HAP-1 (cell line): ENCODE data around the gene DMRTA1.
"Not testable (repeated sequence)": the region's sequence is repeated elsewhere in the genome, so short reads cannot be mapped to it uniquely, and the experiment has no call there.

Experiments
- DNase-seq, 2 experiments: peaks; one replicate each; pipeline ENCODE4 v3.0.0-alpha.2; 2016 to 2020; ENCODE audit warnings: low spot score in 2 of 2
- H3K27me3 ChIP-seq: fragments of 250-450 bp; sonication (Bioruptor Pico); 2 replicates; pipeline ENCODE4 v1.5.1; 2020; ENCODE audit warnings: low read depth, mild to moderate bottlenecking, moderate library complexity
- H3K36me3 ChIP-seq: fragments of 250-450 bp; sonication (Bioruptor Pico); replicated peaks from 2 replicates; pipeline ENCODE4 v1.5.1; 2020; ENCODE audit warnings: mild to moderate bottlenecking
- H3K4me1 ChIP-seq: fragments of 250-450 bp; sonication (Bioruptor Pico); 2 replicates; pipeline ENCODE4 v1.5.1; 2020; ENCODE audit warnings: mild to moderate bottlenecking
- H3K4me3 ChIP-seq: fragments of 250-450 bp; sonication (Bioruptor Pico); 2 replicates; pipeline ENCODE4 v1.5.1; 2020; ENCODE audit warnings: mild to moderate bottlenecking, moderate library complexity
- H3K9me3 ChIP-seq: fragments of 250-450 bp; sonication (Bioruptor Pico); 2 replicates; pipeline ENCODE4 v1.5.1; 2020; ENCODE audit warnings: mild to moderate bottlenecking, moderate library complexity
- in situ Hi-C: fragments of 300-500 bp; cut with MboI; formaldehyde crosslinking; loops from 3 replicates; pipeline ENCODE4 v1.14.3; 2020; ENCODE audit warnings: low sequenced_read_pairs, inconsistent platforms, mixed read lengths

DMRTA1 gene

DNA sequence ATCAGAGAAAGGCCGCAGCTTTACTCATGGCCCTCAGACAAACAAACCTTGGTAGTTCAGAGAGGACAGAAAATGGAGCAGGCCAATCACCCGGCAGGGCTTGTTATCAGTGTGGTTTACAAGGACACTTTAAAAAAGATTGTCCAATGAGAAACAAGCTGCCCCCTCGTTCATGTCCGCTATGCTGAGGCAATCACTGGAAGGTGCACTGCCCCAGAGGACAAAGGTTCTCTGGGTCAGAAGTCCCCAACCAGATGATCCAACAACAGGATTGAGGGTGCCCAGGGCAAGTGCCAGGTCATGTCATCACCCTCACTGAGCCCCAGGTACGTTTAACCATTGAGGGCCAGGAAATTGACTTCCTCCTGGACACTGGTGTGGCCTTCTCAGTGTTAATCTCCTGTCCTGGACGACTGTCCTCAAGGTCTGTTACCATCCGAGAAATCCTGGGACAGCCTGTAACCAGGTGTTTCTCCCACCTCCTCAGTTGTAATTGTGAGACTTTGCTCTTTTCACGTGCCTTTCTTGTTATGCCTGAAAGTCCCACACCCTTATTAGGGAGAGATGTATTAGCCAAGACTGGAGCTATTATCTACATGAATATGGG, 9.1 kb upstream of the DMRTA1 start:
- not testable (repeated sequence) for H3K9me3 ChIP-seq, H3K36me3 ChIP-seq, H3K4me3 ChIP-seq, H3K4me1 ChIP-seq, DNase-seq, H3K27me3 ChIP-seq
- in situ Hi-C loops: loop anchor here (25.0 kb wide), 1 partner anchor 450 kb away; the partner anchor contains the start of genes CDKN2A and CDKN2B-AS1

- Histone ChIP-seq H3K4me3 (no peak overlapping the region), H3K27me3 (no peaks in the 10 kb centered on the region), H3K36me3 (no peaks in the 10 kb centered on the region), H3K4me1 (no peaks in the 10 kb centered on the region), H3K9me3 (no peaks in the 10 kb centered on the region)
- no peak for DNase-seq
- in situ Hi-C loops: loop anchor here (25.0 kb wide), 1 partner anchor 454 kb away; the partner anchor contains the start of genes CDKN2A and CDKN2B-AS1
These were observed 5.8 kb upstream of the DMRTA1 start for GRCh38 chr9:22440841-22441240.

GRCh38 chr9:22446950-22447617, 460 bp downstream of the DMRTA1 start:
- Histone ChIP-seq H3K4me1 (0 out of 2 replicates have a peak, but pooled peaks cover 3% of the 10 kb centered on the region), H3K27me3 (no peaks in the 10 kb centered on the region), H3K36me3 (no peaks in the 10 kb centered on the region), H3K9me3 (no peaks in the 10 kb centered on the region), H3K4me3 (peak overlapping the region; percentile 54)
- in situ Hi-C loops: loop anchor here (25.0 kb wide), 1 partner anchor 460 kb away; the partner anchor contains the start of genes CDKN2A and CDKN2B-AS1
- peak; percentile 55 to 76 for DNase-seq

DNA sequence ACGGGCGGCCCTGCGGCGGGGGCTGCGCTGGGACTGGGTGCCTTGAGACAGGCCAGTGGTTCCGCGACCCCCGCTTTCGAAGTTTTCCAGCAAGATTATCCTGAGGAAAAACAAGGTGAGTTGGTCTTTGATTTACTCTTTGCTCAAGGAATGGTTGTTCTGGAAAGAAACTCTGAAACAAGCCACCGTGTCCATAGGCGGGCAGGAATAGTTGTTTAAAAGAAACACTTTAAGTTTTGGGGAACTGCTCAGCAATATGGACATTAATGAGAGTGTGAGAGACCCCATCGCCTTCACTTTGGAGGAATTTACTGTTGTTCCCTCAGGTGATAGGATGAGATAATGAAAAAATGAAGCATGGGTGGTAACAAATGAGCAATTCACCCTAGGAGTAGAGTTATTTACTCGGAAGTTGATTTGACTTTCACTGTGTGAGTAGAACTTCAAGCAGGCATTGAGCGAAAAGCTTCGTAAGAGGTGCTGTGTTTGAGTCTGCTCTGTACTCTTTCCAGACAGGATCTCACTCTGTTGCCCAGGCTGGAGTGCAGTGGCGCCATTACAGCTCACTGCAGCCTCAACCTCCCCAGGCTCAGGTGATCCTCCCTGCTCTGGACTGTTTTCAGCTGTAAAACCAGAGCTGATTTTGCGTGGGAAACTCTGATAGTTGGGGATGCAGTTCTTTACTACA, 1.1 kb downstream of the DMRTA1 start:
- Histone ChIP-seq H3K4me1 (0 out of 2 replicates have a peak, but pooled peaks cover 3% of the 10 kb centered on the region), H3K36me3 (no peaks in the 10 kb centered on the region), H3K27me3 (no peaks in the 10 kb centered on the region), H3K4me3 (peak overlapping the region; percentile 54), H3K9me3 (no peaks in the 10 kb centered on the region)
- in situ Hi-C loops: loop anchor here (25.0 kb wide), 1 partner anchor 460 kb away; the partner anchor contains the start of genes CDKN2A and CDKN2B-AS1
- DNase-seq: no peak

GRCh38 chr9:22449719-22450118, 3.1 kb downstream of the DMRTA1 start:
- Histone ChIP-seq H3K36me3 (no peaks in the 10 kb centered on the region), H3K4me3 (no peak overlapping the region), H3K4me1 (0 out of 2 replicates have a peak, but pooled peaks cover 3% of the 10 kb centered on the region), H3K9me3 (no peaks in the 10 kb centered on the region), H3K27me3 (no peaks in the 10 kb centered on the region)
- in situ Hi-C loops: loop anchor here (10.0 to 25.0 kb wide), 4 partner anchors 145 to 635 kb away; partner anchors contain the start of genes CDKN2A and CDKN2B-AS1
- no peak for DNase-seq

DNA sequence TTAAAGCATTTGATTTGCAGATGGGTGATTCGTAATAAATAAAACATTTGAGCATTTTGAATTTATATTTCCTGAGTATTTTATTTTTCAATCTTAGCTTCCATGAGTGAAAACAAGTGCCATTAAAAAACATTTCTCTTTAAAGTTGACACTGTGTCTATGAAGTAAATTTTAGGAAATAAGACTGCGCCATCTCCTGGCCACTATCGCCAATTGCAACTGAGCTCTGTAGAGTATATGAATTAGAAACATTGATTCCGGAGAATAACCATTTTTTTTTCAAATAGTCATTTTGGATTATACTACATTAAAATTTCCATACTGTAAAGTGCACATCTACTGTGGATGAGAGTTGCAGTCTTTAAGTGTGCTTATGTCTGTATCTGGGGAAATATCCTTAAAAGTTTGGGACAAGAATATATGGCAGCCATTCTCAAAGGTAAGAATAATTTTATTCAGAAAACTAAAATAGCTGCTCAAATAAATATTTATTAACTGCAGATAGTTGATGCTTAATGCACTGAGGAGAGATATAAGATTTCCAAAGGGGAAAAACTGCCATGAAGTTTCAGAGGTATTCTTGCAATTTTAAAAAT, 5.9 kb downstream of the DMRTA1 start:
- no peaks in the 10 kb centered on the region for H3K27me3 ChIP-seq
- in situ Hi-C loops: loop anchor here (10.0 to 25.0 kb wide), 3 partner anchors 148 to 638 kb away; no protein-coding TSS in a partner anchor
- no peaks in the 10 kb centered on the region for H3K36me3 ChIP-seq
- peak; percentile 17 to 65 for DNase-seq
- H3K9me3 ChIP-seq: no peaks in the 10 kb centered on the region
- no peak overlapping the region for H3K4me3 ChIP-seq
- peaks cover 4% of the 10 kb centered on the region; the same call in 1 of the 2 replicates for H3K4me1 ChIP-seq

DNA sequence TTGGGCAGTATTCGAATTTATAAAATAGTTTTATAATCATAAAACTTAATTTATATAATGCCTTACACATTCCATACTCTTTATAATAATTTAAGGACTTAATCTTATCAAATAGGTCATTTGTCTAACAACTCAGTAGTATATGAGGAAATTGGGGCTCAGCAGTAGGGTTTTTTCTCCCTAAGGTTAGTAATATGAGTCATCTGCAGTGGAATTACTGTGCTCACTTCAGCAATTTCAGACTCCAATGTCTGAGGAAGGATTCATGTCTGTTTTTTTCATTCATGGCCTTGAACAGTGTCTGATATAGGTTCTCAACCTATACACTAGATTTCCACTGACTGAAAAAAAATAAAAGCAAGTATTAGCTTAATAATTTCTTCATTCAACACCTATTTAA, 7.4 kb downstream of the DMRTA1 start:
- Histone ChIP-seq H3K36me3 (no peaks in the 10 kb centered on the region), H3K9me3 (no peaks in the 10 kb centered on the region), H3K4me1 (peaks cover 4% of the 10 kb centered on the region; the same call in 1 of the 2 replicates), H3K4me3 (no peak overlapping the region), H3K27me3 (no peaks in the 10 kb centered on the region)
- no peak for DNase-seq
- in situ Hi-C loops: loop anchor here (10.0 to 25.0 kb wide), 3 partner anchors 149 to 639 kb away; no protein-coding TSS in a partner anchor

GRCh38 chr9:22455181-22455580, 8.6 kb downstream of the DMRTA1 start:
- no peak for DNase-seq
- in situ Hi-C loops: loop anchor here (10.0 to 25.0 kb wide), 3 partner anchors 150 to 640 kb away; no protein-coding TSS in a partner anchor
- Histone ChIP-seq H3K9me3 (no peaks in the 10 kb centered on the region), H3K4me3 (no peak overlapping the region), H3K36me3 (no peaks in the 10 kb centered on the region), H3K27me3 (no peaks in the 10 kb centered on the region), H3K4me1 (peaks cover 4% of the 10 kb centered on the region; the same call in 1 of the 2 replicates)

GRCh38 chr9:22457448-22457847, 10.8 kb downstream of the DMRTA1 start:
- Histone ChIP-seq H3K4me1 (peaks cover 4% of the 10 kb centered on the region; the same call in 1 of the 2 replicates), H3K36me3 (no peaks in the 10 kb centered on the region), H3K9me3 (no peaks in the 10 kb centered on the region), H3K4me3 (no peak overlapping the region), H3K27me3 (no peaks in the 10 kb centered on the region; the same call in 1 of the 2 replicates)
- in situ Hi-C loops: loop anchor here (10.0 to 25.0 kb wide), 3 partner anchors 153 to 643 kb away; no protein-coding TSS in a partner anchor
- DNase-seq: no peak

GRCh38 chr9:22463205-22463604, 16.6 kb downstream of the DMRTA1 start:
- Histone ChIP-seq H3K4me3 (no peak overlapping the region), H3K36me3 (no peaks in the 10 kb centered on the region), H3K27me3 (no peaks in the 10 kb centered on the region; the same call in 1 of the 2 replicates), H3K9me3 (no peaks in the 10 kb centered on the region), H3K4me1 (no peaks in the 10 kb centered on the region)
- in situ Hi-C loops: loop anchor here (25.0 kb wide), 1 partner anchor 426 kb away; no protein-coding TSS in a partner anchor
- DNase-seq: no peak

GRCh38 chr9:22469928-22470544, 23.4 kb downstream of the DMRTA1 start:
- H3K36me3 ChIP-seq: no peaks in the 10 kb centered on the region
- DNase-seq: peak; percentile 34 to 65
- no peaks in the 10 kb centered on the region for H3K9me3 ChIP-seq
- no peaks in the 10 kb centered on the region; the same call in 1 of the 2 replicates for H3K27me3 ChIP-seq
- in situ Hi-C loops: loop anchor here (25.0 kb wide), 1 partner anchor 433 kb away; no protein-coding TSS in a partner anchor
- H3K4me3 ChIP-seq: no peak overlapping the region
- H3K4me1 ChIP-seq: no peaks in the 10 kb centered on the region

- no peaks in the 10 kb centered on the region for H3K9me3 ChIP-seq
- H3K27me3 ChIP-seq: peaks cover 5% of the 10 kb centered on the region; the same call in 1 of the 2 replicates
- no peak for DNase-seq
- H3K4me1 ChIP-seq: no peaks in the 10 kb centered on the region
- no peak overlapping the region for H3K4me3 ChIP-seq
- in situ Hi-C loops: no loop called here
- H3K36me3 ChIP-seq: no peaks in the 10 kb centered on the region
These were observed 34.9 kb downstream of the DMRTA1 start for GRCh38 chr9:22481566-22481965.
